Measurements from ENCODE around the gene SCT.

GRCh38 chr11:620935-621814 lies 5.8 kb downstream of the SCT start:
- TF ChIP-seq CTCF (IDR thresholded peaks at IDR 0.05; ENCODE audit: low read length): no peak
- TF ChIP-seq EZH2 (IDR thresholded peaks at IDR 0.05; ENCODE audit: borderline replicate concordance, low read length): no peak

All from OCI-LY1 (cell line).